H9 (cell line): ENCODE data around the gene PDGFB. TPM values are rescaled to one million over a fixed set of nuclear protein-coding genes. Genes with fewer than 3 reads are reported as not detected.

Source experiments
- DNase-seq: peaks from one replicate; pipeline ENCODE4 v3.0.0-alpha.2; 2017
- H2AFZ ChIP-seq: one replicate; pipeline ENCODE4 v1.6.1; 2013; ENCODE audit warnings: mild to moderate bottlenecking, low read length, control low read depth, moderate library complexity
- H2AK5ac ChIP-seq: 2 replicates; pipeline ENCODE4 v1.6.1; 2013; ENCODE audit warnings: low read length, control low read depth, mixed read lengths; ENCODE audit not compliant: insufficient read length
- H2BK120ac ChIP-seq: one replicate; pipeline ENCODE4 v1.6.1; 2013; ENCODE audit warnings: low read depth, mild to moderate bottlenecking, low read length, control low read depth, inconsistent platforms; ENCODE audit not compliant: poor library complexity, severe bottlenecking
- H2BK12ac ChIP-seq: 2 replicates; pipeline ENCODE4 v1.6.1; 2013; ENCODE audit warnings: low read length, control low read depth, mixed read lengths, low read depth; ENCODE audit not compliant: insufficient read length
- H2BK15ac ChIP-seq: 2 replicates; pipeline ENCODE4 v1.6.1; 2013; ENCODE audit warnings: low read depth, low read length, control low read depth
- H2BK20ac ChIP-seq: one replicate; pipeline ENCODE4 v1.6.1; 2013; ENCODE audit warnings: low read depth, mild to moderate bottlenecking, low read length, control low read depth, inconsistent platforms; ENCODE audit not compliant: poor library complexity, severe bottlenecking
- H2BK5ac ChIP-seq: 2 replicates; pipeline ENCODE4 v1.6.1; 2013; ENCODE audit warnings: low read length, control low read depth, mixed read lengths; ENCODE audit not compliant: insufficient read length
- H3K14ac ChIP-seq: 2 replicates; pipeline ENCODE4 v1.6.1; 2013; ENCODE audit warnings: low read length, control low read depth; ENCODE audit not compliant: insufficient read depth
- H3K18ac ChIP-seq: 2 replicates; pipeline ENCODE4 v1.6.1; 2013; ENCODE audit warnings: low read depth, mild to moderate bottlenecking, mixed read lengths, low read length, control low read depth; ENCODE audit not compliant: insufficient read length
- H3K23ac ChIP-seq: 2 replicates; pipeline ENCODE4 v1.6.1; 2013; ENCODE audit warnings: low read length, control low read depth, mixed read lengths, low read depth; ENCODE audit not compliant: insufficient read length
- H3K23me2 ChIP-seq: 2 replicates; pipeline ENCODE4 v1.6.1; 2013; ENCODE audit warnings: low read depth, mild to moderate bottlenecking, mixed read lengths, low read length, control low read depth; ENCODE audit not compliant: insufficient read length, poor library complexity, severe bottlenecking
- H3K27ac ChIP-seq: 2 replicates; pipeline ENCODE4 v1.5.1; 2013; ENCODE audit warnings: low read length, control low read depth, mixed read lengths, low read depth; ENCODE audit not compliant: insufficient read length
- H3K27me3 ChIP-seq: 2 replicates; pipeline ENCODE4 v1.6.1; 2013; ENCODE audit warnings: low read length, control low read depth, inconsistent platforms; ENCODE audit not compliant: insufficient read depth
- H3K4ac ChIP-seq: 2 replicates; pipeline ENCODE4 v1.6.1; 2013; ENCODE audit warnings: low read depth, mild to moderate bottlenecking, control low read depth, inconsistent platforms, low read length, moderate library complexity
- H3K4me1 ChIP-seq: 2 replicates; pipeline ENCODE4 v1.6.1; 2013; ENCODE audit warnings: low read length, control low read depth, inconsistent platforms; ENCODE audit not compliant: insufficient read depth
- H3K4me2 ChIP-seq: 2 replicates; pipeline ENCODE4 v1.6.1; 2013; ENCODE audit warnings: low read length, control low read depth, mixed read lengths; ENCODE audit not compliant: insufficient read length, insufficient read depth
- H3K56ac ChIP-seq: 2 replicates; pipeline ENCODE4 v1.6.1; 2013; ENCODE audit warnings: low read depth, mild to moderate bottlenecking, mixed read lengths, low read length, control low read depth; ENCODE audit not compliant: insufficient read length
- H3K79me1 ChIP-seq: 2 replicates; pipeline ENCODE4 v1.6.1; 2013; ENCODE audit warnings: low read depth, mild to moderate bottlenecking, moderate library complexity, low read length, control low read depth, inconsistent platforms; ENCODE audit not compliant: insufficient read depth, poor library complexity, severe bottlenecking
- H3K79me2 ChIP-seq: 2 replicates; pipeline ENCODE4 v1.6.1; 2013; ENCODE audit warnings: low read length, control low read depth, inconsistent platforms; ENCODE audit not compliant: insufficient read depth
- H3K9ac ChIP-seq: 2 replicates; pipeline ENCODE4 v1.6.1; 2013; ENCODE audit warnings: low read length, control low read depth, mixed read lengths; ENCODE audit not compliant: insufficient read length; ENCODE audit errors: extremely low read depth
- H3K9me3 ChIP-seq: one replicate; pipeline ENCODE4 v1.6.1; 2013; ENCODE audit warnings: low read depth, low read length, inconsistent platforms; ENCODE audit not compliant: control insufficient read depth
- H3T11ph ChIP-seq: one replicate; pipeline ENCODE4 v1.6.1; 2013; ENCODE audit warnings: mild to moderate bottlenecking, low read length, control low read depth, inconsistent platforms
- H4K20me1 ChIP-seq: one replicate; pipeline ENCODE4 v1.6.1; 2013; ENCODE audit not compliant: control insufficient read depth, insufficient read length, insufficient read depth
- H4K5ac ChIP-seq: 2 replicates; pipeline ENCODE4 v1.6.1; 2013; ENCODE audit warnings: low read depth, mild to moderate bottlenecking, mixed read lengths, low read length, control low read depth; ENCODE audit not compliant: insufficient read length
- H4K8ac ChIP-seq: replicated peaks from 2 replicates; pipeline ENCODE4 v1.6.1; 2013; ENCODE audit warnings: low read length, control low read depth, mixed read lengths, low read depth; ENCODE audit not compliant: insufficient read length
- H4K91ac ChIP-seq: 2 replicates; pipeline ENCODE4 v1.6.1; 2013; ENCODE audit warnings: low read depth, mild to moderate bottlenecking, moderate library complexity, mixed read lengths, low read length, control low read depth; ENCODE audit not compliant: insufficient read length
- H3K27ac Mint-ChIP-seq, 3 experiments: 2 replicates in 2 of 3; 3 replicates in 1 of 3; pipeline ENCODE4 v1.8.0; 2020 to 2021; ENCODE audit warnings: mixed read lengths in 3 of 3, mild to moderate bottlenecking in 1 of 3, moderate library complexity in 1 of 3
- H3K27me3 Mint-ChIP-seq: 2 replicates; pipeline ENCODE4 v1.8.0; 2021; ENCODE audit warnings: low read depth, mild to moderate bottlenecking, moderate library complexity, mixed read lengths
- H3K36me3 Mint-ChIP-seq, 3 experiments: 2 replicates in 2 of 3; 3 replicates in 1 of 3; pipeline ENCODE4 v1.8.0; 2020 to 2021; ENCODE audit warnings: low read depth in 3 of 3, mixed read lengths in 3 of 3; ENCODE audit not compliant: insufficient read depth in 1 of 3
- H3K4me1 Mint-ChIP-seq, 2 experiments: 2 replicates each; pipeline ENCODE4 v1.8.0; 2020; ENCODE audit warnings: mixed read lengths in 2 of 2
- H3K4me3 Mint-ChIP-seq, 2 experiments: 2 replicates in 1 of 2; 3 replicates in 1 of 2; pipeline ENCODE4 v1.8.0; 2020 to 2021; ENCODE audit warnings: mild to moderate bottlenecking in 2 of 2, mixed read lengths in 2 of 2, moderate library complexity in 1 of 2
- H3K9me3 Mint-ChIP-seq, 2 experiments: 2 replicates in 1 of 2; 3 replicates in 1 of 2; pipeline ENCODE4 v1.8.0; 2020; ENCODE audit warnings: mild to moderate bottlenecking in 2 of 2, mixed read lengths in 2 of 2, moderate library complexity in 1 of 2
- WGBS: extraction: QIAGEN DNeasy Blood & Tissue Kit; methylation state at CpG from one replicate; pipeline ENCODE4 v1.1.7; 2013; ENCODE audit warnings: missing lambda C conversion rate, low lambda C conversion rate, mixed read lengths; ENCODE audit not compliant: insufficient read length; ENCODE audit errors: extremely low coverage; 5-methylcytosine and 5-hydroxymethylcytosine counted together
- total RNA-seq: library from RNA; stranded (reverse); gene quantifications from 2 replicates; pipeline ENCODE4 v1.2.1, GENCODE V29; 2021
- TF ChIP-seq, protein P1 (sequence below): fragments of 200-600 bp; sonication (generic); conservative IDR thresholded peaks from 3 replicates; pipeline ENCODE4 v1.8.0; 2021; ENCODE audit warnings: antibody characterized with exemption, mild to moderate bottlenecking

The PDGFB gene
- total RNA-seq, 1 experiment from 2014 or later: 6.1 TPM

DNA sequence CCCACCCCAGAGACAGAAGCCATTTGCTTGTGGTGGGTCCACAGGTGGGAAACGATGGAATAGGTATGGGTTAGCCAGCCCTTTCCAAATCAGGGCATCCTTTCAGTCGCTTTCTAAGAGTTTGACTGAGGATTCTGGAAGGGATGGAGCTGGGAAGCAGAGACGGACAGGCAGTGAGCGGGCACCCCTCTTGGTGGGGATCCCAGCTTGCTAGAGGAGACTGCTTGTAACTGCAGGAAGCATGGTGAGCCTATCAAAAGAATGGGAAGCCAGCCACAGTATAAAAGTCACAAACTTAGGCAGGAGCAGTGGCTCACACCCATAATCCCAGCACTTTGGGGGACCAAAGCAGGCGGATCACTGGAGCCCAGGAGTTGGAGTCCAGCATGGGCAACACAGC is 6.1 kb upstream of the PDGFB start:
- Histone ChIP-seq H3K18ac (no peak overlapping the region), H4K20me1 (no peaks in the 10 kb centered on the region), H3K4me1 (peaks cover 2% of the 10 kb centered on the region; the same call in 1 of the 2 replicates), H2BK12ac (no peak overlapping the region), H3K4me2 (no peak overlapping the region), H2BK20ac (no peak overlapping the region), H3K56ac (no peak overlapping the region), H2BK120ac (no peak overlapping the region), H2BK5ac (no peak overlapping the region), H3K79me1 (no peaks in the 10 kb centered on the region), H4K8ac (no peak overlapping the region), H3K9me3 (no peaks in the 10 kb centered on the region), H2AK5ac (no peak overlapping the region), H3K14ac (no peak overlapping the region), H4K5ac (no peak overlapping the region), H3K23ac (no peak overlapping the region), H3K27me3 (peaks cover 8% of the 10 kb centered on the region), H4K91ac (no peak overlapping the region), H2AFZ (no peak overlapping the region), H3K9ac (no peak overlapping the region), H3K79me2 (no peaks in the 10 kb centered on the region), H3T11ph (no peak overlapping the region), H3K27ac (no peak overlapping the region), H3K23me2 (no peaks in the 10 kb centered on the region), H2BK15ac (no peak overlapping the region), H3K4ac (no peak overlapping the region)
- DNase-seq: no peak
- no CpG with 5 or more reads among the region's 5 CpGs for WGBS
- no peak overlapping the region for H3K4me3 Mint-ChIP-seq
- H3K36me3 Mint-ChIP-seq: no peaks in the 10 kb centered on the region
- peaks cover 21 to 40% of the 10 kb centered on the region in 2 experiments for H3K4me1 Mint-ChIP-seq
- H3K27ac Mint-ChIP-seq: no peak overlapping the region
- TF ChIP-seq, protein P1, sequence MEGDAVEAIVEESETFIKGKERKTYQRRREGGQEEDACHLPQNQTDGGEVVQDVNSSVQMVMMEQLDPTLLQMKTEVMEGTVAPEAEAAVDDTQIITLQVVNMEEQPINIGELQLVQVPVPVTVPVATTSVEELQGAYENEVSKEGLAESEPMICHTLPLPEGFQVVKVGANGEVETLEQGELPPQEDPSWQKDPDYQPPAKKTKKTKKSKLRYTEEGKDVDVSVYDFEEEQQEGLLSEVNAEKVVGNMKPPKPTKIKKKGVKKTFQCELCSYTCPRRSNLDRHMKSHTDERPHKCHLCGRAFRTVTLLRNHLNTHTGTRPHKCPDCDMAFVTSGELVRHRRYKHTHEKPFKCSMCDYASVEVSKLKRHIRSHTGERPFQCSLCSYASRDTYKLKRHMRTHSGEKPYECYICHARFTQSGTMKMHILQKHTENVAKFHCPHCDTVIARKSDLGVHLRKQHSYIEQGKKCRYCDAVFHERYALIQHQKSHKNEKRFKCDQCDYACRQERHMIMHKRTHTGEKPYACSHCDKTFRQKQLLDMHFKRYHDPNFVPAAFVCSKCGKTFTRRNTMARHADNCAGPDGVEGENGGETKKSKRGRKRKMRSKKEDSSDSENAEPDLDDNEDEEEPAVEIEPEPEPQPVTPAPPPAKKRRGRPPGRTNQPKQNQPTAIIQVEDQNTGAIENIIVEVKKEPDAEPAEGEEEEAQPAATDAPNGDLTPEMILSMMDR: no peak
- H3K9me3 Mint-ChIP-seq: no peaks in the 10 kb centered on the region; a peak in 1 of 5 replicates
- H3K27me3 Mint-ChIP-seq: peaks cover 80% of the 10 kb centered on the region
